Ovary (tissue), 9 donors: ENCODE measurements around the gene DPT. TPM values are rescaled to one million over a fixed set of nuclear protein-coding genes. Genes with fewer than 3 reads are reported as not detected.

Source experiments
- DNase-seq, 5 donors: peaks; one replicate each; pipeline ENCODE4 v3.0.0-alpha.2; 2019 to 2020
- H3K27ac ChIP-seq, 2 donors: fragments of 200-600 bp; one replicate each; pipeline versions ENCODE4 v1.5.1 to v1.8.0; 2019 to 2022
- H3K27me3 ChIP-seq: fragments of 200-600 bp; one replicate; pipeline ENCODE4 v1.8.0; 2022
- H3K36me3 ChIP-seq: fragments of 200-600 bp; sonication (generic); one replicate; pipeline ENCODE4 v1.5.1; 2019
- H3K4me1 ChIP-seq: one replicate; pipeline ENCODE4 v1.8.1; 2013; ENCODE audit warnings: mild to moderate bottlenecking, moderate library complexity; ENCODE audit not compliant: insufficient read depth
- H3K4me3 ChIP-seq: fragments of 200-600 bp; sonication (generic); one replicate; pipeline ENCODE4 v1.5.1; 2017
- H3K9me3 ChIP-seq, 2 donors: fragments of 200-600 bp in 1 of 2; sonication (generic) in 1 of 2; one replicate each; pipeline versions ENCODE4 v1.5.1 to v1.8.1; 2013 to 2019; ENCODE audit warnings: mild to moderate bottlenecking in 1 of 2, moderate library complexity in 1 of 2
- CTCF ChIP-seq, 3 donors: fragments of 450-650 bp in 2 of 3; fragments of 200-600 bp in 1 of 3; IDR thresholded peaks; one replicate each; pipeline versions ENCODE4 v1.5.1 to v1.8.0; 2016 to 2022; ENCODE audit warnings: antibody characterized with exemption in 3 of 3, mild to moderate bottlenecking in 1 of 3
- EP300 ChIP-seq: sonication (generic); formaldehyde crosslinking; IDR thresholded peaks from one replicate; pipeline ENCODE4 v1.6.1; 2017; ENCODE audit warnings: antibody characterized with exemption
- POLR2A ChIP-seq: fragments of 450-650 bp; IDR thresholded peaks from one replicate; pipeline ENCODE4 v1.6.1; 2017; ENCODE audit warnings: antibody characterized with exemption, mild to moderate bottlenecking, moderate library complexity
- WGBS, 3 donors: extraction: QIAGEN DNeasy Blood & Tissue Kit in 1 of 3; methylation state at CpG; one replicate each; pipeline versions ENCODE4 v1.1.5 to v1.1.7; 2013 to 2017; 5-methylcytosine and 5-hydroxymethylcytosine counted together
- intact Hi-C, 4 donors: fragments of 100-400 bp; cut with DNase I; formaldehyde crosslinking; loops; one replicate each; pipeline versions ENCODE4 v1.11.0 to v1.15.1; 2022 to 2023
- polyA plus RNA-seq, 2 donors: library from polyadenylated mRNA; stranded (reverse); fragments of 200-250 nt in 1 of 2; fragments of 350-450 nt in 1 of 2; fragmentation: Illumina TruSeq in 1 of 2; extraction: RNeasy Lipid Tissue Mini Kit (QIAGEN cat#74804) in 1 of 2; gene quantifications; one replicate each; pipeline ENCODE4 v1.2.3, GENCODE V29; 2013 to 2014
- total RNA-seq, 7 donors: library from RNA; depleted of rRNA in 2 of 7; stranded (reverse); fragments of >200 nt in 2 of 7; fragmentation: NEBNext Ultra II Directional in 3 of 7; extraction: Animal tissue kit (Norgen Biotek cat#: 25700) in 3 of 7; gene quantifications; one replicate each; pipeline versions ENCODE4 v1.1.0 to v1.2.4, GENCODE V29; 2016 to 2023
- donor health status: DM: no; HTN: no; CAD: no; lungs with moderate emphysema.
- donor health status: DM: no; HTN: no; CAD: no.
- donor health status: Bipolar disorder and iron deficiency.
- donor health status: DM: yes; HTN: yes; CAD: no.
- donor health status: DM: no; HTN: no; CAD: no.
- donor health status: DM: yes; HTN: yes; CAD: no.

The DPT gene
- total and polyA plus RNA-seq, 9 donors: 1.3 to 248 (median 4.8) TPM

GRCh38 chr1:168676861-168677260 is 52.1 kb downstream of the DPT start:
- H3K27ac ChIP-seq: no peak overlapping the region
- WGBS, 3 donors: 84 to 94% (median 92%) methylated on average over 1 of the region's 1 CpG
- no peaks in the 10 kb centered on the region for H3K36me3 ChIP-seq
- no peaks in the 10 kb centered on the region for H3K27me3 ChIP-seq
- no peak overlapping the region for H3K4me3 ChIP-seq
- DNase-seq: no peak
- intact Hi-C loops: no loop called here
- no peaks in the 10 kb centered on the region for H3K9me3 ChIP-seq
- H3K4me1 ChIP-seq: no peaks in the 10 kb centered on the region
- TF ChIP-seq CTCF (IDR thresholded peaks at IDR 0.05): no peak
- TF ChIP-seq EP300: no peak
- TF ChIP-seq POLR2A: no peak

- intact Hi-C loops: no loop called here
Measured at GRCh38 chr1:168676029-168676812, 52.8 kb downstream of the DPT start.

GRCh38 chr1:168673974-168674683 is 54.9 kb downstream of the DPT start:
- Histone ChIP-seq H3K27me3 (no peaks in the 10 kb centered on the region), H3K4me1 (no peaks in the 10 kb centered on the region), H3K27ac (no peak overlapping the region), H3K36me3 (no peaks in the 10 kb centered on the region), H3K9me3 (no peaks in the 10 kb centered on the region), H3K4me3 (no peak overlapping the region)
- DNase-seq: no peak
- TF ChIP-seq EP300: no peak
- no peak for TF ChIP-seq CTCF (IDR thresholded peaks at IDR 0.05)
- TF ChIP-seq POLR2A: no peak
- 68 to 87% (median 70%) methylated on average over 2 of the region's 2 CpGs for WGBS, 3 donors
- intact Hi-C loops: no loop called here

More at GRCh38 chr1:168676029-168676812, 52.8 kb downstream of the DPT start:
- 74 to 84% (median 80%) methylated on average over 6 of the region's 6 CpGs for WGBS, 3 donors
- TF ChIP-seq CTCF (IDR thresholded peaks at IDR 0.05) (no peak), POLR2A (no peak), EP300 (no peak)
- H3K27me3 ChIP-seq: no peaks in the 10 kb centered on the region
- no peaks in the 10 kb centered on the region for H3K36me3 ChIP-seq
- H3K4me1 ChIP-seq: no peaks in the 10 kb centered on the region
- DNase-seq: no peak
- no peak overlapping the region for H3K27ac ChIP-seq
- no peaks in the 10 kb centered on the region for H3K9me3 ChIP-seq
- H3K4me3 ChIP-seq: no peak overlapping the region

- H3K27me3 ChIP-seq: no peaks in the 10 kb centered on the region
- H3K9me3 ChIP-seq: no peaks in the 10 kb centered on the region
- DNase-seq: no peak
- 96 to 100% (median 96%) methylated on average over 1 of the region's 1 CpG for WGBS, 3 donors
- no peaks in the 10 kb centered on the region for H3K4me1 ChIP-seq
- TF ChIP-seq CTCF (IDR thresholded peaks at IDR 0.05): no peak
- H3K36me3 ChIP-seq: no peaks in the 10 kb centered on the region
- intact Hi-C loops: no loop called here
- H3K27ac ChIP-seq: no peak overlapping the region
- no peak overlapping the region for H3K4me3 ChIP-seq
Measured at GRCh38 chr1:168672278-168672677, 56.7 kb downstream of the DPT start.
